ENCODE results near the gene VWA5B1.

GRCh38 chr1:20400341-20401177, 109.9 kb downstream of the VWA5B1 start:
- TF ChIP-seq CTCF (IDR thresholded peaks at IDR 0.05) (no peak), POLR2A (IDR thresholded peaks at IDR 0.05) (no peak)
